HG02588 (cell line): ENCODE results near the gene MRPS21.

Experiments
- ATAC-seq: cut with Tn5 transposase; IDR thresholded peaks from one replicate; pipeline ENCODE4 v1.9.1; 2021; ENCODE audit warnings: mild to moderate bottlenecking, moderate library complexity; ENCODE audit not compliant: unreplicated experiment

Gene MRPS21

GRCh38 chr1:150293433-150294253 is at the start of gene MRPS21:
Gene MRPS21, plus strand, starts transcription at chr1:150293861. Its CDS starts 506 bp downstream, at chr1:150294367.
- ATAC-seq = peak; percentile 92

GRCh38 chr1:150249936-150250335 is 43.7 kb upstream of the MRPS21 start:
- ATAC-seq = no peak

- no peak for ATAC-seq
Measured at GRCh38 chr1:150256198-150256553, 37.5 kb upstream of the MRPS21 start.

- ATAC-seq = no peak
Measured at GRCh38 chr1:150256554-150257341, 36.9 kb upstream of the MRPS21 start.

GRCh38 chr1:150257624-150258585 is 35.8 kb upstream of the MRPS21 start, which contains the start of gene CA14:
Gene CA14, plus strand, starts transcription at chr1:150257774. Its CDS starts 355 bp downstream, at chr1:150258129.
- ATAC-seq = no peak

GRCh38 chr1:150259217-150259616 is 34.4 kb upstream of the MRPS21 start:
- no peak for ATAC-seq

GRCh38 chr1:150259758-150260669 is 33.6 kb upstream of the MRPS21 start:
- ATAC-seq = no peak

GRCh38 chr1:150261367-150261766 is 32.3 kb upstream of the MRPS21 start:
- ATAC-seq = no peak

- ATAC-seq = no peak
Measured at GRCh38 chr1:150262388-150263320, 31.0 kb upstream of the MRPS21 start.

GRCh38 chr1:150263549-150263948 is 30.1 kb upstream of the MRPS21 start:
- no peak for ATAC-seq

GRCh38 chr1:150267896-150268295 is 25.8 kb upstream of the MRPS21 start:
- no peak for ATAC-seq

- peak; percentile 21 for ATAC-seq
Measured at GRCh38 chr1:150268340-150268704, 25.3 kb upstream of the MRPS21 start.

GRCh38 chr1:150268705-150269403 is 24.8 kb upstream of the MRPS21 start, which contains the start of gene APH1A:
Gene APH1A, minus strand, starts transcription at chr1:150269016. Its CDS starts 206 bp downstream, at chr1:150268810.
- ATAC-seq = peak; percentile 86

- ATAC-seq = no peak
Measured at GRCh38 chr1:150269451-150269850, 24.2 kb upstream of the MRPS21 start.

GRCh38 chr1:150271291-150271959 is 22.2 kb upstream of the MRPS21 start:
- no peak for ATAC-seq

- ATAC-seq = no peak
Measured at GRCh38 chr1:150273311-150273710, 20.4 kb upstream of the MRPS21 start.

- no peak for ATAC-seq
Measured at GRCh38 chr1:150280138-150280707, 13.4 kb upstream of the MRPS21 start.
